ENCODE results near the gene SYNE2.
"Not testable (repeated sequence)": the region's sequence is repeated elsewhere in the genome, so short reads cannot be mapped to it uniquely, and the experiment has no call there.

Gene SYNE2

GRCh38 chr14:64186231-64187129 is 333.7 kb downstream of the SYNE2 start:
- no peak for DNase-seq (ENCODE audit: extremely low read depth in 1 of 2, low read depth in 1 of 2)

GRCh38 chr14:64187331-64187730 is 334.5 kb downstream of the SYNE2 start:
- DNase-seq (ENCODE audit: extremely low read depth in 1 of 2, low read depth in 1 of 2), result no peak

GRCh38 chr14:64190974-64191502 is 338.2 kb downstream of the SYNE2 start:
- DNase-seq (ENCODE audit: extremely low read depth in 1 of 2, low read depth in 1 of 2), result no peak

GRCh38 chr14:64191756-64192155 is 339.0 kb downstream of the SYNE2 start:
- no peak for DNase-seq (ENCODE audit: extremely low read depth in 1 of 2, low read depth in 1 of 2)

GRCh38 chr14:64193821-64194220 is 341.0 kb downstream of the SYNE2 start:
- DNase-seq (ENCODE audit: extremely low read depth in 1 of 2, low read depth in 1 of 2), result no peak

GRCh38 chr14:64194404-64194803 is 341.6 kb downstream of the SYNE2 start:
- no peak for DNase-seq (ENCODE audit: extremely low read depth in 1 of 2, low read depth in 1 of 2)

GRCh38 chr14:64195199-64195598 is 342.4 kb downstream of the SYNE2 start:
- DNase-seq (ENCODE audit: extremely low read depth in 1 of 2, low read depth in 1 of 2), result no peak

GRCh38 chr14:64196056-64196455 is 343.3 kb downstream of the SYNE2 start:
- no peak for DNase-seq (ENCODE audit: extremely low read depth in 1 of 2, low read depth in 1 of 2)

GRCh38 chr14:64196814-64197411 is 344.1 kb downstream of the SYNE2 start:
- no peak for DNase-seq (ENCODE audit: extremely low read depth in 1 of 2, low read depth in 1 of 2)

GRCh38 chr14:64197996-64198395 is 345.2 kb downstream of the SYNE2 start:
- no peak for DNase-seq (ENCODE audit: extremely low read depth in 1 of 2, low read depth in 1 of 2)

- DNase-seq (ENCODE audit: extremely low read depth in 1 of 2, low read depth in 1 of 2), result no peak
Observed at GRCh38 chr14:64198486-64198885, 345.7 kb downstream of the SYNE2 start.

GRCh38 chr14:64200170-64200569 is 347.4 kb downstream of the SYNE2 start:
- no peak for DNase-seq (ENCODE audit: extremely low read depth in 1 of 2, low read depth in 1 of 2)

GRCh38 chr14:64201296-64201695 is 348.5 kb downstream of the SYNE2 start:
- no peak for DNase-seq (ENCODE audit: extremely low read depth in 1 of 2, low read depth in 1 of 2)

GRCh38 chr14:64201921-64202545 is 349.2 kb downstream of the SYNE2 start:
- no peak for DNase-seq (ENCODE audit: extremely low read depth in 1 of 2, low read depth in 1 of 2)

GRCh38 chr14:64202716-64203115 is 349.9 kb downstream of the SYNE2 start:
- no peak for DNase-seq (ENCODE audit: extremely low read depth in 1 of 2, low read depth in 1 of 2)

GRCh38 chr14:64203366-64204006 is 350.7 kb downstream of the SYNE2 start:
- no peak for DNase-seq (ENCODE audit: extremely low read depth in 1 of 2, low read depth in 1 of 2)

- no peak for DNase-seq (ENCODE audit: extremely low read depth in 1 of 2, low read depth in 1 of 2)
Observed at GRCh38 chr14:64208261-64208660, 355.5 kb downstream of the SYNE2 start.

- DNase-seq (ENCODE audit: extremely low read depth in 1 of 2, low read depth in 1 of 2), result no peak
Observed at GRCh38 chr14:64208981-64209380, 356.2 kb downstream of the SYNE2 start.

GRCh38 chr14:64209444-64210131 is 356.8 kb downstream of the SYNE2 start:
- DNase-seq (ENCODE audit: extremely low read depth in 1 of 2, low read depth in 1 of 2), result no peak

GRCh38 chr14:64210216-64210615 is 357.4 kb downstream of the SYNE2 start:
- no peak for DNase-seq (ENCODE audit: extremely low read depth in 1 of 2, low read depth in 1 of 2)

GRCh38 chr14:64210912-64211311 is 358.1 kb downstream of the SYNE2 start:
- not testable (repeated sequence) for DNase-seq (ENCODE audit: extremely low read depth in 1 of 2, low read depth in 1 of 2)
